Upper lobe of right lung (tissue), 1 donor: ENCODE measurements around the gene DCP2. TPM values are rescaled to one million over a fixed set of nuclear protein-coding genes. Genes with fewer than 3 reads are reported as not detected.

Experiments
- ATAC-seq: fragments of 200-7000 bp; cut with Tn5 transposase; one replicate; pipeline ENCODE4 v1.9.1; 2020; ENCODE audit warnings: mild to moderate bottlenecking, moderate library complexity
- DNase-seq: peaks from one replicate; pipeline ENCODE4 v3.0.0-alpha.2; 2020
- H3K27ac ChIP-seq: fragments of 200-600 bp; one replicate; pipeline ENCODE4 v1.8.0; 2022
- H3K27me3 ChIP-seq: fragments of 200-600 bp; one replicate; pipeline ENCODE4 v1.8.0; 2022; ENCODE audit warnings: mild to moderate bottlenecking
- H3K36me3 ChIP-seq: fragments of 200-600 bp; one replicate; pipeline ENCODE4 v1.8.0; 2022
- H3K4me1 ChIP-seq: fragments of 200-600 bp; one replicate; pipeline ENCODE4 v1.8.0; 2022
- H3K4me3 ChIP-seq: fragments of 200-600 bp; one replicate; pipeline ENCODE4 v1.8.0; 2022; ENCODE audit warnings: mild to moderate bottlenecking
- H3K9me3 ChIP-seq: fragments of 200-600 bp; one replicate; pipeline ENCODE4 v1.8.0; 2022
- intact Hi-C: fragments of 100-400 bp; cut with DNase I; formaldehyde crosslinking; loops from one replicate; pipeline ENCODE4 v1.11.0; 2022
- total RNA-seq: library from RNA; stranded (reverse); fragmentation: NEBNext Ultra II Directional; extraction: Animal tissue kit (Norgen Biotek cat#: 25700); gene quantifications from one replicate; pipeline ENCODE4 v1.2.1, GENCODE V29; 2021
- TF ChIP-seq, protein P1 (sequence below): fragments of 200-600 bp; IDR thresholded peaks from one replicate; pipeline ENCODE4 v1.8.0; 2022; ENCODE audit warnings: antibody characterized with exemption
- donor health status: DM: no; HTN: yes; CAD: no; lungs with severe emphysema.

Gene DCP2
- total RNA-seq, 1 donor from 2014 or later = 51.1 TPM

DNA sequence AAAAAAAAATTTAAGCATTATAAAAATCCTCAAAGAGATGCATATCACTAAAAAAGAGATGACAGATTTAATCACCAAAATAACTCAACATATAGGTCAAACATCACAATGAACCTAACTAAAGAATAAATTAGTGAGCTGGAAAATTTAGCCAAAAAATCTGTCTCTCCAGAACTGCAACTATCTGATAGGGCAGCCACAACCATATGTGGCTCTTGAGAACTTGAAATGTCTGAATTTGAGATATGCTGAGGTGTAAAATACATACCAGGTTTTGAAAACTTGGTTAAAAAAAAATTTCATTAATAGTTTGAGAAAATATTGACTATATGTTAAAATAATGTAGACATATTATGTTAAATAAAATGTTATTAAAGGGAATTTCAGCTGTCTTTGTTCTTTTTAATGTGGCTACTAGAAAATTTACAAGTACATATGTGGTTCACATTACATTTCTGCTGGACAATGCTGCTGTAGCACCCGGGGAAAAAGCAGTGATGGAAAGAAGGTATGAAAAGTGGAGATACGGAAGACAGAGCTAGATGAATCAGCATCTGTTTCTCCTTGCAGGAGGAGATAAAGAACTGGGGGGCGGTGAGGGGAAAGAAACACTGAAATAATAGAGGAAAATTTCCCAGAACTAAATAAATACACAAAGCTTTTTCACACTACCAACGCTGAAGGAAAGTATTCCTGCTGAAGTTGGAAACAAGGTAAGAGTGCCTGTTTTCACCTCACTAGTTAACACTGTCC lies 66.1 kb downstream of the DCP2 start:
- no peak overlapping the region for H3K27ac ChIP-seq
- no peaks in the 10 kb centered on the region for H3K27me3 ChIP-seq
- H3K36me3 ChIP-seq = peaks cover 7% of the 10 kb centered on the region
- H3K4me3 ChIP-seq = no peak overlapping the region
- no peaks in the 10 kb centered on the region for H3K9me3 ChIP-seq
- intact Hi-C loops = no loop called here
- H3K4me1 ChIP-seq = no peaks in the 10 kb centered on the region
- DNase-seq (no peak), ATAC-seq (no peak)
- TF ChIP-seq, protein P1, sequence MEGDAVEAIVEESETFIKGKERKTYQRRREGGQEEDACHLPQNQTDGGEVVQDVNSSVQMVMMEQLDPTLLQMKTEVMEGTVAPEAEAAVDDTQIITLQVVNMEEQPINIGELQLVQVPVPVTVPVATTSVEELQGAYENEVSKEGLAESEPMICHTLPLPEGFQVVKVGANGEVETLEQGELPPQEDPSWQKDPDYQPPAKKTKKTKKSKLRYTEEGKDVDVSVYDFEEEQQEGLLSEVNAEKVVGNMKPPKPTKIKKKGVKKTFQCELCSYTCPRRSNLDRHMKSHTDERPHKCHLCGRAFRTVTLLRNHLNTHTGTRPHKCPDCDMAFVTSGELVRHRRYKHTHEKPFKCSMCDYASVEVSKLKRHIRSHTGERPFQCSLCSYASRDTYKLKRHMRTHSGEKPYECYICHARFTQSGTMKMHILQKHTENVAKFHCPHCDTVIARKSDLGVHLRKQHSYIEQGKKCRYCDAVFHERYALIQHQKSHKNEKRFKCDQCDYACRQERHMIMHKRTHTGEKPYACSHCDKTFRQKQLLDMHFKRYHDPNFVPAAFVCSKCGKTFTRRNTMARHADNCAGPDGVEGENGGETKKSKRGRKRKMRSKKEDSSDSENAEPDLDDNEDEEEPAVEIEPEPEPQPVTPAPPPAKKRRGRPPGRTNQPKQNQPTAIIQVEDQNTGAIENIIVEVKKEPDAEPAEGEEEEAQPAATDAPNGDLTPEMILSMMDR = no peak

DNA sequence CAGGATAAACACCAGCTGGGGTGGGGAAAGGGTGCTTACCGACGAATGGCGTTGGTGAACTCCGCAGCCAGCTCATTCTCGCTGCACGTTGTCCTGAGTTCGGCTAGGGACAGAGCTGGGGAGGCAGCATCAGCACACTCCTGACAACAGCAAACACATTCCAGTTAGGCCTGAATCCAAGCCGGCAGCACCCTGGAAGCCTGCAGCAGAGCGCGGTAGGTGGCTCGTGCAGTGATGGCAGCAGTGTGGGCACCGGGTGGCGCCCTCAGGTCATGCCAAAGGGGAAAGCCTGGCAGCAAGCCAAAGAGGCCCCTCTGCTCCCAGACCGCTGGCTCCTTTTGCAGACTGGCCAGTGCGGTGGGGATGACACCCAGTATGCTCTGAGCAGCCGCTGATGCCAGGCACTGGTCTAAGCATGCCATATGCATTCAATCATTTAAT lies 66.9 kb downstream of the DCP2 start:
- Histone ChIP-seq H3K9me3 (no peaks in the 10 kb centered on the region), H3K27me3 (no peaks in the 10 kb centered on the region), H3K27ac (no peak overlapping the region), H3K4me1 (no peaks in the 10 kb centered on the region), H3K4me3 (no peak overlapping the region), H3K36me3 (peaks cover 7% of the 10 kb centered on the region)
- TF ChIP-seq, protein P1 = no peak
- intact Hi-C loops = no loop called here
- DNase-seq (no peak), ATAC-seq (peak; percentile 54)

DNA sequence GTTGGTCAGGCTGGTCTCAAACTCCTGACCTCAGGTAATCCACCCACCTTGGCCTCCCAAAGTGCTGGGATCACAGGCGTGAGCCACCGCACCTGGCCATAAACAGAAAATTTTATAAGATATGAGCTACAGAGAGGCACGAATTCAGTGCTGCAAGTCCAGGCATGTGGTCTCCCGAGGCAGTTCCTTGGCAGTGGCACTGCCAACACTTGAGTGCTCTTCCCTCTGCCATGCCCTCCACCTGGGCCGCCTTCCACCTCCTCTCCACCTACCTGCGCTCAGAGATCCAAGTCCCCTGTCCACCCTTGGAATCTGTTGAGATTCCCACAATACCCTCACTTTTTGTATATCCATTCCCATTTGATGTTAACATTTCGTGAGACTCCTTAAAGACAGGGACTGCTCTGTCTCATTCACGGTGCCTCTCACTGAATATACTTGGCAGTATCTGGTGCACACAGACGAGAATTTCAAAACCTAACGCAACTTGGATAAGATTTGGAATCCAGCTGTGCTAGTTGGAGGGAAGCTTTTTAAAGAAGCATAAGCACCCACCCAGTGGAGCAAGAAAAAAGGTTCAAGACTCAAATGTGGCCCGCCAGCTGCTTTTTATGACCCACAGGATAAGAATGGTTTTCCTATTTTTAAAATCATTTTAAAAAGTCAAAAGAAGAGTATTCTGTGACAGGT lies 68.3 kb downstream of the DCP2 start:
- no peak overlapping the region for H3K4me3 ChIP-seq
- H3K36me3 ChIP-seq = peaks cover 4% of the 10 kb centered on the region
- no peak for ATAC-seq
- H3K9me3 ChIP-seq = no peaks in the 10 kb centered on the region
- no peak overlapping the region for H3K27ac ChIP-seq
- intact Hi-C loops = no loop called here
- no peaks in the 10 kb centered on the region for H3K4me1 ChIP-seq
- no peaks in the 10 kb centered on the region for H3K27me3 ChIP-seq
- TF ChIP-seq, protein P1 = no peak
- DNase-seq = no peak

DNA sequence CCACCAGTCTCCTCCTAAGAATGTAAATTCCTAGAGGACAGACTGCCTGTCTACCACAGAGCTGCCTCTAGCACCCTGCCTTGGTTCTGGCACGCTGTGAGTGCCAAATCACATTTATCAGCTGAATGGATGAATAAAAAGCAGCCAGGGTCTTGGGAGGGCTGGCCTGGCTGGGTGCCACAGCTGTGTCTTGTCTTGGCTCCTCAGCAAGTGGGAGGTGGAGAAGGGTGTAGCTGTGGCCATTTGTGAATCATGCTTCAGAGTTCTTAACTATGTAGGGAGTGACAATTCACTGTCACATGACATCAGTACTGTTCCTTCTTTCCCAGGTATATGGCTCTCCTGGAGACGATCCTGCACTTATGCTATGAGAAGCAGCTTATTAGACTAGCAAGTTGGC lies 70.6 kb downstream of the DCP2 start:
- no peak overlapping the region for H3K4me3 ChIP-seq
- H3K27ac ChIP-seq = no peak overlapping the region
- peaks cover 10% of the 10 kb centered on the region for H3K4me1 ChIP-seq
- no peaks in the 10 kb centered on the region for H3K9me3 ChIP-seq
- TF ChIP-seq, protein P1 = no peak
- H3K27me3 ChIP-seq = no peaks in the 10 kb centered on the region
- DNase-seq = no peak
- peaks cover 4% of the 10 kb centered on the region for H3K36me3 ChIP-seq
- intact Hi-C loops = no loop called here
- ATAC-seq = no peak

DNA sequence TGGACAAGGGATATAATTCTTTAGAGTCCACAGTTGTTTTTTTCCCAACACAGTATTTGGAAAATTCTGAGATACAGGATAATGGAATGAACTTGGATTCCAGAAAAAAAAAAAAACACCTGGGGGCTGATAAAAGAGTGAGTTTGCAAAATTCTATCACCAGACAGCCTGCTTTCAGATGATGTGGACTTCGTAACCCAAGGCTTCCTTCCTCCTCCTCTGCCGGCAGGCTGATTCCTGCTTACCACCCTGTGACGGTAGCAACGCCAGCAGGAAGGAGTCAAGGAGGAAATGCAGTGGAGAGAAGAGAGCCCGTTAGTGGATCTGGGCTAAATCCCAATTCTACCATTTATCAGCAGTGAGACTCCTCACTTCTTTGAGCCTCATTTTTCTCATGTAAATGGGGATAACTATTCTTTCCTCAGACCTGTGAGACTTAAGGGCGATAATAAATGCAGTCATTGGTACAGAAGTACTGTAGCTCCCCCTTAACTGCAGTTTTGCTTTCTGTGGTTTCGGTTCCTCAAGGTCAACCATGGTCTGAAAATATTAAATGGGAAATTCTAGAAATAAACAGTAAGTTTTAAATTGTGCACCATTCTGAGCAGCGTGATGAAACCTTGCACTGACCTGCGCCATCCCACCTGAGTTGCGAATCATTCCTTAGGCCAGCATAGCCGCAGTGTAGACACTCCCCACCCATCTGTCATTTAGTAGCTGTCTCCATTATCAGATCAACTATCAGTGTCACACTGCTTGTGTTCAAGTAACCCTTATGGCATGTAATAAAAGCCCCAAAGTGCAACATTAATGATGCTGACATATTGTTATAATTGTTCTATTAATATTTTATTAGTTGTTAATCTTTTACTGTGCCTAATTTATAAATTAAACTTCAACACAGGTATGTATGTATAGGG lies 71.4 kb downstream of the DCP2 start:
- no peaks in the 10 kb centered on the region for H3K27me3 ChIP-seq
- peak overlapping the region; percentile 8 for H3K4me3 ChIP-seq
- peaks cover 4% of the 10 kb centered on the region for H3K36me3 ChIP-seq
- peak overlapping the region; percentile 36 for H3K27ac ChIP-seq
- DNase-seq = no peak
- TF ChIP-seq, protein P1 = no peak
- H3K4me1 ChIP-seq = peaks cover 10% of the 10 kb centered on the region
- peak; percentile 66 for ATAC-seq
- intact Hi-C loops = no loop called here
- H3K9me3 ChIP-seq = no peaks in the 10 kb centered on the region
